Stomach (tissue), 9 donors: Measurements from ENCODE around the gene SEZ6L. TPM values are rescaled to one million over a fixed set of nuclear protein-coding genes. Genes with fewer than 3 reads are reported as not detected.

ENCODE experiments used
- DNase-seq, 2 donors: peaks; one replicate each; pipeline versions ENCODE4 v3.0.0 to v3.0.0-alpha.2; 2013 to 2019
- H3K27ac ChIP-seq, 5 donors: fragments of 200-600 bp in 4 of 5; sonication (generic) in 4 of 5; one replicate each; pipeline ENCODE4 v1.5.1; 2013 to 2019; ENCODE audit warnings: mild to moderate bottlenecking in 1 of 5, moderate library complexity in 1 of 5
- H3K27me3 ChIP-seq, 3 donors: fragments of 200-600 bp; sonication (generic); one replicate each; pipeline ENCODE4 v1.5.1; 2017 to 2019; ENCODE audit warnings: mixed run types in 1 of 3
- H3K36me3 ChIP-seq, 4 donors: fragments of 200-600 bp; sonication (generic); 1 replicate in 3 of 4; 2 replicates in 1 of 4; pipeline ENCODE4 v1.5.1; 2016 to 2019
- H3K4me1 ChIP-seq, 4 donors: fragments of 200-600 bp; sonication (generic); one replicate each; pipeline ENCODE4 v1.5.1; 2016 to 2019
- H3K4me3 ChIP-seq, 4 donors: fragments of 200-600 bp; sonication (generic) in 3 of 4; one replicate each; pipeline ENCODE4 v1.5.1; 2016 to 2019; ENCODE audit warnings: mild to moderate bottlenecking in 1 of 4
- H3K9me3 ChIP-seq, 4 donors: fragments of 200-600 bp; sonication (generic); one replicate each; pipeline ENCODE4 v1.5.1; 2016 to 2019
- CTCF ChIP-seq, 7 experiments: fragments of 450-650 bp in 4 of 7; fragments of 200-600 bp in 3 of 7; sonication (generic) in 3 of 7; IDR thresholded peaks; one replicate each; pipeline ENCODE4 v1.5.1; 2016 to 2019; ENCODE audit warnings: antibody characterized with exemption in 7 of 7, control low read depth in 2 of 7, mild to moderate bottlenecking in 1 of 7
- EP300 ChIP-seq: sonication (generic); formaldehyde crosslinking; IDR thresholded peaks from one replicate; pipeline ENCODE4 v1.6.1; 2017; ENCODE audit warnings: antibody characterized with exemption
- POLR2A ChIP-seq, 4 donors: fragments of 450-650 bp; IDR thresholded peaks; one replicate each; pipeline ENCODE4 v1.6.1; 2016; ENCODE audit warnings: antibody characterized with exemption in 4 of 4, control low read depth in 2 of 4, mild to moderate bottlenecking in 1 of 4, moderate library complexity in 1 of 4
- POLR2AphosphoS5 ChIP-seq, 3 donors: sonication (generic); formaldehyde crosslinking; IDR thresholded peaks; one replicate each; pipeline ENCODE4 v1.6.1; 2016; ENCODE audit warnings: antibody characterized with exemption in 3 of 3
- WGBS, 5 donors: extraction: QIAGEN DNeasy Blood & Tissue Kit in 3 of 5; methylation state at CpG; one replicate each; pipeline versions ENCODE4 v1.1.5 to v1.1.7; 2013 to 2018; 5-methylcytosine and 5-hydroxymethylcytosine counted together
- intact Hi-C: fragments of 100-400 bp; cut with DNase I; formaldehyde crosslinking; loops from one replicate; pipeline ENCODE4 v1.15.1; 2023; ENCODE audit warnings: low total_unique reads
- polyA plus RNA-seq, 3 donors: library from polyadenylated mRNA; stranded (reverse); fragments of 200-250 nt; gene quantifications; one replicate each; pipeline ENCODE4 v1.2.3, GENCODE V29; 2013
- total RNA-seq, 5 donors: library from RNA; depleted of rRNA; stranded (reverse); fragments of >200 nt; gene quantifications; one replicate each; pipeline versions ENCODE4 v1.1.0 to v1.2.3, GENCODE V29; 2014 to 2016
- donor health status: healthy with polysubstance abuse.
- donor health status: Bipolar disorder and iron deficiency.
- donor health status: healthy.

The SEZ6L gene
- total and polyA plus RNA-seq, 8 donors, result 0.03 to 1.1 (median 0.06) TPM; not detected in 5

- no peaks in the 10 kb centered on the region for H3K4me1 ChIP-seq
- H3K9me3 ChIP-seq, result no peaks in the 10 kb centered on the region
- DNase-seq, result no peak
- H3K36me3 ChIP-seq, result no peaks in the 10 kb centered on the region
- TF ChIP-seq POLR2A (IDR thresholded peaks at IDR 0.05), result no peak
- no peak for TF ChIP-seq POLR2AphosphoS5 (IDR thresholded peaks at IDR 0.05)
- no peak for TF ChIP-seq CTCF (IDR thresholded peaks at IDR 0.05)
- no peak for TF ChIP-seq EP300
- intact Hi-C loops, result no loop called here
- H3K27ac ChIP-seq, result no peak overlapping the region
- WGBS, 5 donors, result 80 to 89% (median 84%) methylated on average over 3 of the region's 3 CpGs
- no peak overlapping the region for H3K4me3 ChIP-seq
- H3K27me3 ChIP-seq, result peaks cover 0 to 72% (median 7%) of the 10 kb centered on the region in 3 donors
Observed at GRCh38 chr22:26304730-26305129, 135.5 kb downstream of the SEZ6L start.

GRCh38 chr22:26308467-26308866 lies 139.2 kb downstream of the SEZ6L start:
- intact Hi-C loops, result no loop called here
- no peak for TF ChIP-seq POLR2A (IDR thresholded peaks at IDR 0.05)
- TF ChIP-seq EP300, result no peak
- no peak for TF ChIP-seq CTCF (IDR thresholded peaks at IDR 0.05)
- no peak for TF ChIP-seq POLR2AphosphoS5 (IDR thresholded peaks at IDR 0.05)
- H3K36me3 ChIP-seq, result no peaks in the 10 kb centered on the region
- DNase-seq, result no peak
- H3K4me3 ChIP-seq, result no peak overlapping the region
- 61 to 77% (median 76%) methylated on average over 3 of the region's 3 CpGs for WGBS, 5 donors
- H3K9me3 ChIP-seq, result no peaks in the 10 kb centered on the region
- H3K27ac ChIP-seq, result no peak overlapping the region
- peaks cover 0 to 81% (median 5%) of the 10 kb centered on the region in 3 donors for H3K27me3 ChIP-seq
- H3K4me1 ChIP-seq, result no peaks in the 10 kb centered on the region

- H3K27ac ChIP-seq, result no peak overlapping the region
- intact Hi-C loops, result no loop called here
- no peaks in the 10 kb centered on the region for H3K36me3 ChIP-seq
- H3K9me3 ChIP-seq, result no peaks in the 10 kb centered on the region
- H3K4me3 ChIP-seq, result no peak overlapping the region
- TF ChIP-seq POLR2A (IDR thresholded peaks at IDR 0.05), result no peak
- TF ChIP-seq EP300, result no peak
- no peak for TF ChIP-seq CTCF (IDR thresholded peaks at IDR 0.05)
- TF ChIP-seq POLR2AphosphoS5 (IDR thresholded peaks at IDR 0.05), result no peak
- peaks cover 0 to 75% (median 5%) of the 10 kb centered on the region in 3 donors for H3K27me3 ChIP-seq
- WGBS, 5 donors, result 92 to 96% (median 93%) methylated on average over 13 of the region's 13 CpGs
- no peaks in the 10 kb centered on the region for H3K4me1 ChIP-seq
- DNase-seq, result no peak
Observed at GRCh38 chr22:26310616-26311015, 141.4 kb downstream of the SEZ6L start.

GRCh38 chr22:26313291-26313690 lies 144.0 kb downstream of the SEZ6L start:
- intact Hi-C loops, result no loop called here
- DNase-seq, result no peak
- no peak for TF ChIP-seq POLR2AphosphoS5 (IDR thresholded peaks at IDR 0.05)
- no peak for TF ChIP-seq EP300
- no peak for TF ChIP-seq CTCF (IDR thresholded peaks at IDR 0.05)
- TF ChIP-seq POLR2A (IDR thresholded peaks at IDR 0.05), result no peak

More at GRCh38 chr22:26313291-26313690, 144.0 kb downstream of the SEZ6L start:
- H3K27ac ChIP-seq, result no peak overlapping the region
- WGBS, 5 donors, result 46 to 61% (median 58%) methylated on average over 6 to 7 of the region's 7 CpGs
- H3K9me3 ChIP-seq, result no peaks in the 10 kb centered on the region
- H3K4me3 ChIP-seq, result no peak overlapping the region
- H3K27me3 ChIP-seq, result peaks cover 0 to 64% (median 8%) of the 10 kb centered on the region in 3 donors
- no peaks in the 10 kb centered on the region for H3K4me1 ChIP-seq
- no peaks in the 10 kb centered on the region for H3K36me3 ChIP-seq
